IPS DF 4.7 (cell line): Measurements from ENCODE around the gene ZNF43.
"Not testable (repeated sequence)": the region's sequence is repeated elsewhere in the genome, so short reads cannot be mapped to it uniquely, and the experiment has no call there.

ENCODE experiments used
- DNase-seq: peaks from one replicate; pipeline ENCODE4 v3.0.0-alpha.2; 2013; ENCODE audit warnings: low spot score; ENCODE audit errors: extremely low read depth

The ZNF43 gene

GRCh38 chr19:21835810-21836444 lies at the start of gene ZNF43:
Gene ZNF43 (minus strand): TSS chr19:21836182. CDS start chr19:21836038, 144 bp downstream.
- DNase-seq = peak; percentile 84

DNA sequence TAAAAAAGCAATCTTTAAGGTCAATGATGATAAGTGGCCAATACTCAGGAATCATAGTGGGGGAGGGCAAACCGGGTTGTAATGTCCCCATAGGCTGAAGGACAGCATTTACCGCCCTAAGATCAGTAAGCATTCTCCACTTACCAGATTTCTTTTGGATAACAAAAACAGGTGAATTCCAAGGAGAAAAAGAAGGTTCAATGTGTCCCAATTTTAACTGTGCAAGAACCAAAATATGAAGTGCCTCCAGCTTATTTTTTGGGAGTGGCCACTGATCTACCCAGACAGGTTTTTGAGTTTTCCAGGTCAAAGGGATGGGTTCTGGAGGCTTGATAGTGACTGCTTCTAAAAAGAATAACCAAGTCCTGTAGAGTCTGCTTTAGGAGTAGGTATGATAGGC lies 49.5 kb upstream of the ZNF43 start:
- DNase-seq = not testable (repeated sequence)

DNA sequence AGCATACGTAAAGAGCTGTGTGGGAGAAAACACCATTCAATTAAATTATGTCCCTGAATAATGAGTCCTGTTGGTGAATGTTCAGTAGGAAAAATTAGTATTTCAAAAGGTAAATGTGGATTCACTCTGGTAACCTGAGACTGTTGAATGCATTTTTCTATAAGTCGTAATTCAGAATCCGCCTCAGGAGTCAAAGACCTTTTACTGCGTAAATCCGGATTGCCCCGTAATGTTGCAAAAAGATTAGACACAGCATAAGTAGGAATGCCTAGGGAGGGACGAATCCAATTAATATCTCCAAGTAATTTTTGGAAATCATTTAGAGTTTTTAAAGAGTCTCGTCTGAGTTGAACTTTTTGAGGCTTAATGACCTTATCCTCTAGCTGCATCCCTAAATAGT lies 48.8 kb upstream of the ZNF43 start:
- DNase-seq = not testable (repeated sequence)

DNA sequence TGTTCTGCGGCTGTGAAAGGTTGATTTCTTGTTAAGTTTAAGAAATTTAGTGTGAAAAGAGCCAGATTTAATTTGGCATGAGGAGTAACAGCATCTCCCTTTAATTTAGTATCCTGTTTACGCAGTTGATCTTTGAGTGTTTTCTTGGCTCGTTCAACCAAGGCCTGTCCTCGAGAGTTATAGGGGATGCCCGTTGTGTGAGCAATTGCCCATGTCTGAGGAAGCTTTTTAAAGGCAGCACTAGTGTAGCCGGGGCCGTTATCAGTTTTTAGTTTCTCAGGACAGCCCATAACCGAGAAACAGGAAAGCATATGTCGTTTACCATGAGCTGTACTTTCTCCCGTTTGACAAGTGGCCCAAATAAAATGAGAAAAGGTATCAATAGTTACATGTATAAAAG lies 47.5 kb upstream of the ZNF43 start:
- no peak for DNase-seq

DNA sequence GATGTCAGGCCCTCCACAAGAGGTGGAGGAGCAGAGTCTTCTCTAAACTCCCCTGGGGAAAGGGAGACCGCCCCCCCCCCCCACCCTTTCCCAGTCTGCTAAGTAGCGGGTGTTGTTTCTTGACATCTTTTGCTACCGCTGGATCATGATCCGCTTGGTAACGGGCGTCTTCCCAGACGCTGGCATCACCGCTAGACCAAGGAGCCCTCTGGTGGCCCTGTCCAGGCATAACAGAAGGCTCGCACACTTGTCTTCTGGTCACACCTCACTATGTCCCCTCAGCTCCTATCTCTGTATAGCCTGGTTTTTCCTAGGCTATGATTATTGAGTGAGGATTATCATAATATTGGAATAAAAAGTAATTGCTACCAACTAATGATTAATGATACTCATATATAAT lies 44.8 kb upstream of the ZNF43 start:
- not testable (repeated sequence) for DNase-seq

- no peak for DNase-seq
These were observed 42.7 kb upstream of the ZNF43 start for GRCh38 chr19:21878646-21879045.

DNA sequence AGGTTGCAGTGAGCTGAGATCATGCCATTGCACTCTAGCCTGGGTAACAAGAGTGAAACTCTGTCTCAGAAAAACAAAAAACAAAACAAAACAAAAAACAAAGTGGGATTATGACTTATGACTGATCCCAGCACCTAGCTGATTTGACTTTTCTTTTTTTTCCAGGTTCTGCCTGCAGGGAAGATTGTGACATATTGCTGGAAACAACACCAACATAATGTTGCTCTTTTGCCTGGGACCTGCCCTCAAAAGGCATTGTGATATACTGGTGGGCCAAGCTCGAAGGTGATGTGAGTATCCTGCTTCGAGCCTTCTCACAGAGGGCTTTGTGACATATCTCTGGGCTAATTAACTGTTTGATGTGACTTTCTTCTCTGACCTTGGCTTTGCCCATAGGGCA lies 42.0 kb upstream of the ZNF43 start:
- no peak for DNase-seq

DNA sequence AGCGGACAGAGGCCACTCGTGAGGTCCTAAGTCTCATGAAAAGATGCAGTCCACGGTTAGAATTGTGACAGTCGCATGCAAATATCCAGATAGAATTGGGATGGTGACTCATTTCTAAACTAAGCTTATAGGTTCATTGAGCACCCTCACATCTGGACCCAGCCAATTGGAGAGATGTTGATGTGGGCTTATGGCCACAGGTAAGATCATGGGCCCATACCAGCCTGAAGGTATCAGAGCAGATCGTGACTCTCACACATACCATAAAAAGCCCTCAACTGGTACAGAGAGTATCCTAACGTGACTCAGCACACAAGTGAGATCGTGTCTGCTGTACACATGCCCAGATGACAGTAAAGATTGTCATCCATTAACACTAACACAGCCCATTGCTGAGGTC lies 40.6 kb upstream of the ZNF43 start:
- not testable (repeated sequence) for DNase-seq

DNA sequence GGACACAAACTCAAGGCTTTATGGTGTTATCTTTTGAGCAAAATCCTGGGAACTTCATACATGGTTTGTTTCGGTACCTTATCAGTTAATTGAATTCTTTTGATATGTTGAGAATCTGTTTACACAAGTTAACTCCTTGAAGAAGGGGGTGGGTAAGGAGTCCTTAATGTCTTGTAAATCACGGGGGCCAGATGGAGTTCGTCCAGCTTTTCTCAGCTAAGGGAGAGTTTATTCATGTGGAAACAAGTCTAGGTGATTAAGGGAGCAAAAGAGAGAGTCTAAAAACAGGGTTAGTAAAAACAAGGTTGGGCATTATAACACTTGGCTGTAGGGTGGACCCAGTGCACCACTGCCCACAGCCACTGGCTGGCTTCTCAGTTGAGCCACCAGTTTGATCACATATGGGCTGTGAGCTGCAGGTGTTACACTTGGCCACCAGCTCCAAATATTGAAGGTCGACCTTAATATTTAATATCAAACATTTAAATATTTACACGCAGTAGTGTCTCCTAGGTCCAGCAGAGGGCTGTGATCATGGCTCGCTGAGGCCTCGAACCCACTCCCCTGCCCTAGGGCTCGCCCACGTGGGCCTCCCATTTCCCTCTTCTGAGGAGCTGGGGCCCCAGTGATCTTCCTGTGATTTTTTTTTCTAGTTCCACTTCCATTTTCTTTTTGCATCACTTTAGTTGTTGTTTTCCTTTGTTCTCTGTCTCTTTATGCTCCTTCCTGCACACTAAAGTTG lies 21.0 kb upstream of the ZNF43 start:
- DNase-seq = no peak

DNA sequence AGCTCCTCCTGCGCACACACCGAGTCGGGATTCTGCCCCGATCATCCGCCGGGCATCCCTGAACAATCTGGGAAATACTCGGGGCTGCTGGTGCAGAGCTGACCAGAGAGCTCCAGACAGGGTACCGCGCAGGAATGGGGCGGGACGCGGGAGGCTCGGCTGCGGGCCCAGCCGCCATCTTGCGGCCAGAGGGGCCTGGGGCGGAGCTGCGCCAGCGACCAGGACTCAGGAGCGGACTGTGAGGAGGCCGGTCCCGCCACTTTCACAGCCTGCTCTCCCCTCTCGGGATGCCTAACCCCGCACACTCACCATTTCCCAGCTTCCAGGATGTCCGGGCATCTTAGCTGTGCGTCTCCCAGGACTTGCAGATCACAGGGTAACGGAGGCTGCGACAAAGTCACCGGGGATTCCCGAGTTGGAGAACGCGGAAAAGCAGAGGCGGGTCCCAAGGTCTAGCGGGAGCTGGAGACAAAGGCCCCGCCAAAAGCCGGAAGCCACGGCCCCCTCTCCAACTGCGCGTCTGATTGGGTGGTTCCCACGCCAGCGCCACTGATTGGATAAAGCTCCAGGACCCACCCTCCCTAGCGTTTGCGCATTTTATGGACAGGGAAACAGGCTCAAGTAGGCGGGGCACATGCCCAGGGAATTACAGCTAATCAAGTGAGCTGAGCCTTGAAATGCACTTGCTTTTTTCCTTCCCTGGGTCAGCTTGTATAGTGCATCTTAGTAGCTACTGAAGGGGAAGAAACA lies 15.8 kb upstream of the ZNF43 start:
- peak; percentile 80 for DNase-seq

- DNase-seq = no peak
These were observed 14.8 kb upstream of the ZNF43 start for GRCh38 chr19:21850656-21851255.

DNA sequence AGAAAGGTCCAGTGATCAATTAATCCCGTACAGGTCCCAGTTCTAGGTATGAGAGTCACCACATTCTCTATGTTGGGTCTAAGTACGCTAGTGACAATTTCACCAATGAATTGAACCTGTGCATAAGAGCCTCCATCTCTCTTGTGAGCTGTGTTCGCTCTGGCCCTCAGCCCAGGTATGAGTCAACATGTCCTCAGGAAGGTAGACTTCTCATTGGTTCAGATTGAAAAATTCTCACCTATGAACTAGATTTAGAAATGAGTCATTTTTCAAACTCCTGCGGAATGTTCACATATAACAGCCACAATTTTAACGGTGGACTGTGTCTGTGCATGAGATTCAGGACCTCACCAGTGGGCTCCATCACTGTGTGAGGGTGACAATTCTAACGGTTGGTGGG lies 12.7 kb upstream of the ZNF43 start:
- DNase-seq = no peak

GRCh38 chr19:21843081-21843480 lies 7.1 kb upstream of the ZNF43 start:
- DNase-seq = no peak

GRCh38 chr19:21841488-21842097 lies 5.6 kb upstream of the ZNF43 start:
- no peak for DNase-seq

DNA sequence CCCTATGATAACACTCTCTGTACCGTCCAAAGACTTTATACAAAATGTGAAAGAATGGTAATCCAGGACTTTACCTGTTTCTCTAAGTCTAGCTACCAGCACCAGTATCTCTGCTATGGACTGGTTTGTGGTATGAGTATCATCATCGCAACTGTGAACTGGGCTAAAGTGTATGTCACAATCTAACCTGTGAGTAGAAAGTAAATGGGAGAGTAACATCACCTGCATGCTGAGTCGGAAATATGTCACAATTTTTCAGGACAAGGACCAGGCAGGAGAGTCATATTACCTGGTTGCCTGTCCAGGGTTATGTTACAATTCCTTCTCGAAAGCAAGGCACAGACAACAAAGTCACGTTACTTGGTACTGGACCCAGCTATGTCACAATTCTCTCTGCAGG lies 5.1 kb upstream of the ZNF43 start:
- DNase-seq = no peak

DNA sequence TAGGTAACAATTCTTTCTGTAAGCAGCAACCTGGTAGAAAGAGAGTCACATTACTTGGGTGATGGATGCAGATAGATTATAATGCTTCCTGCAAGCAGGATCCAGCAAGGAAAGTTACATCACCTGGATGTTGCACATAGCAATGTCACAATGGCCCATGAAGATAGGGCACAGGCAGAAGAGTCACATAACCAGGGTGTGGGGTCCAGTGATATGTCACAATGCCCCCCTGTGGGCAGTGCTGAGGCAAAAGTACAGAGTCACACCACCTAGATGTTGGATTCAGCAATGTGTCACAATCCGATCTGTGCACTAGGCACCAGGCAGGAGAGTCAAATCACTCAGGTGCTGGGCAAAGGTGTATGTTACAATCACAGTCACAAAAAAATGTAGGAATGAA lies 4.0 kb upstream of the ZNF43 start:
- no peak for DNase-seq

DNA sequence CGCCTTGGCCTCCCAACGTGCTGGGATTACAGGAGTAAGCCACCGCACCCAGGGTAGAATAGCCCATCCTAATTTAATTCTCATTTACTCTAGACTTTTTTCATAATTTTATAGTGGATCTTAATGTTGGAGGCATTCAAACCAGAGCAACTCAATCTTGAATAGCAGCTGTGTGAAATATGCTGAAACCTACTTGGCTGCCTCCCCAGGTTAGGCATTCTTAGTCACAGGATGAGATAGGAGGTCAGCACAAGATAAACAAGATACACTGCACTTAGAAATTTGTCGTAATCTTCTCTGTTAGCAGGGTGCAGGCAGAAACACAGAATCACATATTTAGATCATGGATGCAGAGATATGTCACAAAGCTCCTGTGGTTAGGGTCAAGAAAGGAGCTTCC lies 2.7 kb upstream of the ZNF43 start:
- no peak for DNase-seq

- no peak for DNase-seq
These were observed 563 bp downstream of the ZNF43 start for GRCh38 chr19:21835429-21835809.

GRCh38 chr19:21833733-21834132 lies 2.2 kb downstream of the ZNF43 start:
- DNase-seq = no peak

- no peak for DNase-seq
These were observed 11.3 kb downstream of the ZNF43 start for GRCh38 chr19:21824679-21825078.

DNA sequence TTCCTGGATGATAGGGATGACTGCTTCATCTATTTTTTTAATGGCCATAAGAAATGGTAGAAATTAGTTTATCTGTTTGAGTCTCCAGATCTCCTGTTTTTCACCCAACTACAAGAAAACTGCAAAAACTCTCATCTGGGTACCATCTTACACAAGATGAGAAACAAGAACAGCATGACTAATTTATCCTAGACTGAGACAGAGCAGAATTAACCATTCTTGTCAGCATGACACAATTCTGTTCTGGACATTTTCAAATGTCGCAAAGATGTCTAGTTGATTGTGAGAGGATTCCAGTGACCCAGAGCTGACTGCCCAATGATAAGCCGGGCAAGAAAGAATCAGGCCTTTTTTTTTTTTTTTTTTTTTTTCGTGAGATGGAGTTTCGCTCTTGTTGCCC lies 12.8 kb downstream of the ZNF43 start:
- DNase-seq = no peak

GRCh38 chr19:21812448-21812847 lies 23.5 kb downstream of the ZNF43 start:
- no peak for DNase-seq
